K562 (cell line): ENCODE measurements around the gene KRI1. TPM values are rescaled to one million over a fixed set of nuclear protein-coding genes. Genes with fewer than 3 reads are reported as not detected.

Source experiments
- ATAC-seq: fragments of 200-7000 bp; cut with Tn5 transposase; 3 replicates; pipeline ENCODE4 v1.9.1; 2020; ENCODE audit warnings: moderate library complexity
- BruUV-seq: library from RNA; stranded (reverse); fragments of 400-500 nt; replicated peaks from 2 replicates; lab custom pipeline; 2021; lab: Mats Ljungman, UMichigan
- CTCF ChIA-PET: fragments of 300-600 bp; formaldehyde crosslinking; extraction: SDS; loops from one replicate; lab custom pipeline; 2021; ENCODE audit warnings: low intra/inter-chr PET ratio; lab: Yijun Ruan, JAX
- POLR2A ChIA-PET: fragments of 300-600, 350-650 bp; sonication (Branson Sonifier 250); formaldehyde crosslinking; extraction: SDS; loops from one replicate; lab custom pipeline; 2021; ENCODE audit warnings: antibody characterized with exemption, inconsistent platforms; lab: Yijun Ruan, JAX
- DNase-seq, 4 experiments: peaks; one replicate each; pipeline versions ENCODE4 v3.0.0 to v3.0.0-alpha.2; 2011 to 2018; ENCODE audit warnings: low spot score in 3 of 4, mixed read lengths in 3 of 4; ENCODE audit errors: extremely low read depth in 1 of 4
- FAIRE-seq: peaks from 2 replicates; lab custom pipeline; 2011; peaks lifted over from hg19 to GRCh38; lab: Jason Lieb, UNC
- H2AFZ ChIP-seq: 2 replicates; pipeline ENCODE4 v1.6.0; 2011; ENCODE audit warnings: low read depth, low read length, control low read depth, inconsistent platforms
- H3K27ac ChIP-seq: fragments of 200-600 bp; 3 replicates; pipeline ENCODE4 v1.8.0; 2011; ENCODE audit warnings: low read depth, mild to moderate bottlenecking, control low read depth, inconsistent platforms, low read length, moderate library complexity, mixed read lengths; ENCODE audit errors: extremely low read depth
- H3K27me3 ChIP-seq, 2 experiments: fragments of 300-600 bp in 1 of 2; 2 replicates in 1 of 2; 3 replicates in 1 of 2; pipeline versions ENCODE4 v1.6.0 to v1.8.0; 2011; ENCODE audit warnings: inconsistent platforms in 2 of 2, low read length in 2 of 2, mild to moderate bottlenecking in 1 of 2, mixed read lengths in 1 of 2, moderate library complexity in 1 of 2; ENCODE audit not compliant: control insufficient read depth in 2 of 2, insufficient read depth in 2 of 2
- H3K36me3 ChIP-seq: fragments of 300-600 bp; 3 replicates; pipeline ENCODE4 v1.8.0; 2011; ENCODE audit warnings: mild to moderate bottlenecking, low read length, inconsistent platforms; ENCODE audit not compliant: control insufficient read depth, insufficient read depth
- H3K4me1 ChIP-seq, 2 experiments: fragments of 200-600 bp in 1 of 2; replicated peaks in 1 of 2; 2 replicates in 1 of 2; 3 replicates in 1 of 2; pipeline versions ENCODE4 v1.5.1 to v1.8.0; 2011; ENCODE audit warnings: inconsistent platforms in 2 of 2, low read length in 2 of 2, mild to moderate bottlenecking in 1 of 2, mixed read lengths in 1 of 2, moderate library complexity in 1 of 2; ENCODE audit not compliant: control insufficient read depth in 2 of 2, insufficient read depth in 2 of 2
- H3K4me2 ChIP-seq: 2 replicates; pipeline ENCODE4 v1.6.1; 2011; ENCODE audit warnings: low read length, control low read depth, inconsistent platforms, mixed read lengths; ENCODE audit not compliant: insufficient read depth
- H3K4me3 ChIP-seq: fragments of 200-600 bp; sonication (generic), shearing (Covaris generic); 2 replicates; pipeline ENCODE4 v1.5.1; 2016; ENCODE audit warnings: control low read depth, inconsistent platforms
- H3K79me2 ChIP-seq: fragments of 200-600 bp; 3 replicates; pipeline ENCODE4 v1.8.0; 2011; ENCODE audit warnings: low read length, inconsistent platforms; ENCODE audit not compliant: control insufficient read depth, insufficient read depth
- H3K9ac ChIP-seq, 2 experiments: 2 replicates each; pipeline versions ENCODE4 v1.6.0 to v1.6.1; 2011; ENCODE audit warnings: low read depth in 2 of 2, low read length in 2 of 2, control low read depth in 1 of 2, inconsistent platforms in 1 of 2, mild to moderate bottlenecking in 1 of 2, mixed read lengths in 1 of 2; ENCODE audit not compliant: insufficient read depth in 1 of 2
- H3K9me1 ChIP-seq: one replicate; pipeline ENCODE4 v1.6.0; 2011; ENCODE audit warnings: inconsistent platforms, mild to moderate bottlenecking, low read length, moderate library complexity; ENCODE audit not compliant: control insufficient read depth, insufficient read depth
- H3K9me3 ChIP-seq: replicated peaks from 2 replicates; pipeline ENCODE4 v1.5.1; 2011; ENCODE audit warnings: low read depth, low read length, inconsistent platforms; ENCODE audit not compliant: control insufficient read depth, insufficient read depth
- H4K20me1 ChIP-seq: replicated peaks from 2 replicates; pipeline ENCODE4 v1.6.1; 2011; ENCODE audit warnings: low read length, inconsistent platforms, mixed read lengths; ENCODE audit not compliant: control insufficient read depth, insufficient read depth
- KDM5B ChIP-seq: fragments of 200-600 bp; sonication (generic); IDR thresholded peaks from 2 replicates; pipeline ENCODE4 v1.6.1; 2012; ENCODE audit warnings: low read depth, mild to moderate bottlenecking, moderate library complexity, low read length, control low read depth, inconsistent platforms; ENCODE audit not compliant: insufficient replicate concordance
- RBM25 ChIP-seq: fragments of 200-400 bp; formaldehyde crosslinking; IDR thresholded peaks from 2 replicates; pipeline ENCODE4 v1.6.1; 2018; ENCODE audit warnings: low read length, low read depth, moderate library complexity; ENCODE audit not compliant: severe bottlenecking
- ZFP36 ChIP-seq: fragments of 150-350 bp; IDR thresholded peaks from 2 replicates; pipeline ENCODE4 v1.6.1; 2018; ENCODE audit warnings: low read length, low read depth; ENCODE audit not compliant: partially characterized antibody
- WGBS: fragments of 100-300 bp; shearing (Covaris generic); methylation state at CpG from one replicate; pipeline ENCODE4 v1.1.6; 2016; ENCODE audit warnings: low coverage, mixed read lengths; ENCODE audit not compliant: insufficient coverage; ENCODE audit errors: missing lambda C conversion rate; 5-methylcytosine and 5-hydroxymethylcytosine counted together
- in situ Hi-C: fragments of 300-500 bp; cut with MboI; formaldehyde crosslinking; loops from 4 replicates; pipeline ENCODE4 v1.15.0; 2018; ENCODE audit warnings: inconsistent platforms, mixed read lengths
- intact Hi-C: fragments of 100-400 bp; cut with micrococcal nuclease; formaldehyde crosslinking; loops from 2 replicates; pipeline ENCODE4 v1.14.2; 2022
- polyA plus RNA-seq, 8 experiments: library from polyadenylated mRNA; depleted of rRNA in 4 of 8; stranded (reverse) in 5 of 8; unstranded in 3 of 8; fragments of >200 nt; fragmentation: Nextera tagmentation in 2 of 8; fragmentation: Illumina TruSeq in 1 of 8; extraction: Ambion mirVana in 2 of 8; extraction: Trizol in 1 of 8; gene quantifications; 2 replicates each; pipeline versions ENCODE4 v1.2.1 to v1.2.3, GENCODE V29; 2011 to 2014; ENCODE audit warnings: inconsistent platforms in 1 of 8, missing spikeins in 1 of 8
- total RNA-seq, 7 experiments: library from RNA; depleted of rRNA in 6 of 7; stranded (reverse); fragments of >200 nt in 6 of 7; fragmentation: Illumina TruSeq in 2 of 7; extraction: Trizol in 2 of 7; gene quantifications; 2 replicates each; pipeline versions ENCODE4 v1.2.1 to v1.2.3, GENCODE V29; 2011 to 2021; ENCODE audit warnings: low replicate concordance in 1 of 7

Gene KRI1
- total and polyA plus RNA-seq, 9 of the 15 experiments (the other 6 are each of a cell fraction or from before 2014, with no cell fraction given), result 1.1 to 50.7 (median 24.7) TPM

DNA sequence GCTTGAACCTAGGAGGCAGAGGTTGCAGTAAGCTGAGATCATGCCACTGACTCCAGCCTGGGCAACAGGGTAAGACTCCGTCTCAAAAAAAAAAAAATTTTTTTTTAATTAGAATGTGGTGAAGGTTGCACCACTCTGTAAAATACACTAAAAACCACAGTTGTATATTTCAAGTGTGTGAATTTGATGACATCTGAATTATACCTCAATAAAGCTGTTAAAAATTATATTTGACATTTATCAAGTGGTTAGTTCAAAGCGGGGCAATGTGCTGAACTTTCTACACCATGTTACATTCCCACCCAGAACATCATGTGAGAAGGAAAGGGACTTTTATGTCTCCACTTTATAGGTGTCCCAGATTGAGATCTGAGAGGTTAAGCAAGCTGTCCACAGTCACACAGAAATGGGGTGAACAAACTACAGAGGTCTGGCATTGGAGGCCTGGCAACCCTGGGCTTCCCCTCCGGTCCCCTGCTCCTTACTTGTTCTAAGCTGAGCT is 42.6 kb downstream of the KRI1 start:
- H3K4me3 ChIP-seq, result no peak overlapping the region
- H3K9me3 ChIP-seq, result no peaks in the 10 kb centered on the region
- ATAC-seq (no peak), FAIRE-seq (no peak), DNase-seq (no peak)
- H3K27ac ChIP-seq, result no peak overlapping the region
- no peak overlapping the region for H2AFZ ChIP-seq
- no TSS peak for BruUV-seq
- no peaks in the 10 kb centered on the region for H3K9me1 ChIP-seq
- peaks cover 0 to 10% of the 10 kb centered on the region in 2 experiments; a peak in 3 of 5 replicates for H3K27me3 ChIP-seq
- in situ Hi-C loops (no loop called here), intact Hi-C loops (no loop called here)
- peaks cover 5 to 17% of the 10 kb centered on the region in 2 experiments; a peak in 4 of 5 replicates for H3K4me1 ChIP-seq
- no peak overlapping the region for H3K9ac ChIP-seq
- ChIA-PET POLR2A (interaction anchor here (0.6 to 1.6 kb wide), 3 partner anchors 16 to 52 kb away, joined by 3 to 5 read pairs (median 4); no protein-coding TSS in a partner anchor), CTCF (no interaction called here)
- H3K4me2 ChIP-seq, result no peak overlapping the region
- no peaks in the 10 kb centered on the region; the same call in 1 of the 2 replicates for H4K20me1 ChIP-seq
- no peaks in the 10 kb centered on the region for H3K36me3 ChIP-seq
- TF ChIP-seq ZFP36 (peak; percentile 41), KDM5B (no peak), RBM25 (peak; percentile 52)
- no peaks in the 10 kb centered on the region for H3K79me2 ChIP-seq
- 44% methylated on average over 3 of the region's 3 CpGs for WGBS
